Kidney (tissue), 14 donors: ENCODE results near the gene NIPAL1. TPM values are rescaled to one million over a fixed set of nuclear protein-coding genes. Genes with fewer than 3 reads are reported as not detected.

ENCODE experiments used
- DNase-seq, 5 donors: peaks; one replicate each; pipeline ENCODE4 v3.0.0-alpha.2; 2013 to 2020
- FAIRE-seq: peaks from 2 replicates; lab custom pipeline; 2012; peaks lifted over from hg19 to GRCh38; lab: Jason Lieb, UNC
- H3K27ac ChIP-seq, 2 donors: one replicate each; pipeline ENCODE4 v1.7.0; 2013; ENCODE audit warnings: low read depth in 2 of 2, low read length in 2 of 2, inconsistent platforms in 1 of 2
- H3K27me3 ChIP-seq: one replicate; pipeline ENCODE4 v1.7.1; 2013; ENCODE audit warnings: low read length, inconsistent platforms; ENCODE audit not compliant: control insufficient read depth, insufficient read depth
- H3K36me3 ChIP-seq, 3 donors: one replicate each; pipeline versions ENCODE4 v1.7.0 to v1.7.1; 2013; ENCODE audit warnings: low read length in 3 of 3, control low read depth in 1 of 3, inconsistent platforms in 1 of 3; ENCODE audit not compliant: insufficient read depth in 3 of 3, control insufficient read depth in 2 of 3
- H3K4me1 ChIP-seq, 3 donors: one replicate each; pipeline versions ENCODE4 v1.7.0 to v1.7.1; 2013; ENCODE audit warnings: low read length in 3 of 3, inconsistent platforms in 1 of 3, low read depth in 1 of 3; ENCODE audit not compliant: control insufficient read depth in 2 of 3, insufficient read depth in 2 of 3
- H3K4me3 ChIP-seq, 3 donors: one replicate each; pipeline versions ENCODE4 v1.7.0 to v1.8.1; 2013; ENCODE audit warnings: low read length in 3 of 3, control low read depth in 1 of 3, inconsistent platforms in 1 of 3
- H3K9ac ChIP-seq, 3 donors: one replicate each; pipeline versions ENCODE4 v1.7.0 to v1.7.1; 2013; ENCODE audit warnings: low read length in 3 of 3, control low read depth in 1 of 3, inconsistent platforms in 1 of 3
- H3K9me3 ChIP-seq, 3 donors: one replicate each; pipeline versions ENCODE4 v1.7.0 to v1.7.1; 2013; ENCODE audit warnings: low read length in 3 of 3, control low read depth in 1 of 3, inconsistent platforms in 1 of 3; ENCODE audit not compliant: control insufficient read depth in 2 of 3, insufficient read depth in 1 of 3
- CTCF ChIP-seq: IDR thresholded peaks from 3 replicates; pipeline ENCODE4 v1.5.1; 2012; ENCODE audit warnings: mild to moderate bottlenecking, moderate library complexity, borderline replicate concordance; ENCODE audit not compliant: insufficient read depth; ENCODE audit errors: extremely low read depth
- intact Hi-C: fragments of 100-400 bp; cut with DNase I; formaldehyde crosslinking; loops from one replicate; pipeline ENCODE4 v1.11.1; 2022
- polyA plus RNA-seq: library from polyadenylated mRNA; stranded (reverse); fragments of 350-450 nt; fragmentation: Illumina TruSeq; extraction: RNeasy Lipid Tissue Mini Kit (QIAGEN cat#74804); gene quantifications from one replicate; pipeline ENCODE4 v1.2.3, GENCODE V29; 2014; ENCODE audit warnings: low read depth, low replicate concordance; ENCODE audit not compliant: insufficient read depth
- total RNA-seq: library from RNA; stranded (reverse); fragmentation: NEBNext Ultra II Directional; extraction: Animal tissue kit (Norgen Biotek cat#: 25700); gene quantifications from one replicate; pipeline ENCODE4 v1.2.1, GENCODE V29; 2021
- donor health status: control.
- donor health status: control.
- donor health status: control.
- donor health status: control.
- donor health status: control.
- donor health status: DM: yes; HTN: yes; CAD: no.
- donor health status: Normal renal cell carcinoma (clear cell type).

The NIPAL1 gene
- total and polyA plus RNA-seq, 2 donors from 2014 or later: 1.4 to 6.9 TPM

- no peaks in the 10 kb centered on the region for H3K27me3 ChIP-seq
- no peak overlapping the region for H3K4me3 ChIP-seq
- H3K36me3 ChIP-seq: no peaks in the 10 kb centered on the region
- no peak overlapping the region for H3K9ac ChIP-seq
- intact Hi-C loops: no loop called here
- no peak for FAIRE-seq
- no peaks in the 10 kb centered on the region for H3K4me1 ChIP-seq
- H3K9me3 ChIP-seq: no peaks in the 10 kb centered on the region
- TF ChIP-seq CTCF: no peak
- H3K27ac ChIP-seq: no peak overlapping the region
- DNase-seq: no peak
These were observed 51.0 kb downstream of the NIPAL1 start for GRCh38 chr4:48067536-48067935.

GRCh38 chr4:48068182-48068581, 51.6 kb downstream of the NIPAL1 start:
- no peak for TF ChIP-seq CTCF
- no peak for FAIRE-seq
- H3K9me3 ChIP-seq: no peaks in the 10 kb centered on the region
- H3K4me1 ChIP-seq: no peaks in the 10 kb centered on the region
- H3K27ac ChIP-seq: no peak overlapping the region
- no peak overlapping the region for H3K4me3 ChIP-seq
- intact Hi-C loops: no loop called here
- H3K9ac ChIP-seq: no peak overlapping the region
- no peak for DNase-seq
- H3K27me3 ChIP-seq: no peaks in the 10 kb centered on the region
- no peaks in the 10 kb centered on the region for H3K36me3 ChIP-seq

- TF ChIP-seq CTCF: no peak
- H3K27ac ChIP-seq: no peak overlapping the region
- DNase-seq (no peak), FAIRE-seq (no peak)
- H3K36me3 ChIP-seq: no peaks in the 10 kb centered on the region
- intact Hi-C loops: no loop called here
- H3K9ac ChIP-seq: no peak overlapping the region
- no peak overlapping the region for H3K4me3 ChIP-seq
- no peaks in the 10 kb centered on the region for H3K27me3 ChIP-seq
- no peaks in the 10 kb centered on the region for H3K4me1 ChIP-seq
- H3K9me3 ChIP-seq: no peaks in the 10 kb centered on the region
These were observed 52.5 kb downstream of the NIPAL1 start for GRCh38 chr4:48069026-48069425.

- Histone ChIP-seq H3K9me3 (no peaks in the 10 kb centered on the region), H3K27me3 (no peaks in the 10 kb centered on the region), H3K4me1 (no peaks in the 10 kb centered on the region), H3K27ac (no peak overlapping the region), H3K4me3 (no peak overlapping the region), H3K9ac (no peak overlapping the region), H3K36me3 (no peaks in the 10 kb centered on the region)
- DNase-seq (peak in 2 of 5 donors; percentile 48), FAIRE-seq (no peak)
- intact Hi-C loops: no loop called here
- TF ChIP-seq CTCF: no peak
These were observed 54.6 kb downstream of the NIPAL1 start for GRCh38 chr4:48071191-48071590.
